H1 (cell line): ENCODE measurements around the gene CTIF. TPM values are rescaled to one million over a fixed set of nuclear protein-coding genes. Genes with fewer than 3 reads are reported as not detected.

Experiments
- CTCF ChIA-PET: fragments of 300-600 bp; sonication (Branson Sonifier 250); formaldehyde crosslinking; loops from one replicate; lab custom pipeline; 2021; ENCODE audit not compliant: partially characterized antibody; lab: Charles Lee
- POLR2A ChIA-PET: fragments of 300-600 bp; sonication (Branson Sonifier 250); formaldehyde crosslinking; loops from one replicate; lab custom pipeline; 2021; ENCODE audit warnings: inconsistent platforms; ENCODE audit not compliant: partially characterized antibody; lab: Charles Lee
- DNase-seq, 2 experiments: peaks; one replicate each; pipeline versions ENCODE4 v3.0.0 to v3.0.0-alpha.2; 2010 to 2022; ENCODE audit warnings: low spot score in 2 of 2, low read depth in 1 of 2, mixed read lengths in 1 of 2
- FAIRE-seq: peaks from 2 replicates; lab custom pipeline; 2011; peaks lifted over from hg19 to GRCh38; lab: Jason Lieb, UNC
- H2AFZ ChIP-seq: 2 replicates; pipeline ENCODE4 v1.8.1; 2012; ENCODE audit warnings: low read length, inconsistent platforms
- H2AK5ac ChIP-seq: 2 replicates; pipeline ENCODE4 v1.6.1; 2013; ENCODE audit warnings: low read depth, low read length
- H2BK120ac ChIP-seq: replicated peaks from 2 replicates; pipeline ENCODE3; 2013; ENCODE audit warnings: low read depth, low read length, inconsistent platforms
- H2BK12ac ChIP-seq: 2 replicates; pipeline ENCODE4 v1.6.1; 2013; ENCODE audit warnings: low read depth, low read length
- H2BK15ac ChIP-seq: 2 replicates; pipeline ENCODE4 v1.6.1; 2013; ENCODE audit warnings: low read length
- H2BK20ac ChIP-seq: 2 replicates; pipeline ENCODE4 v1.6.1; 2013; ENCODE audit warnings: low read length
- H2BK5ac ChIP-seq: 2 replicates; pipeline ENCODE4 v1.6.1; 2013; ENCODE audit warnings: low read depth, low read length
- H3K14ac ChIP-seq: 2 replicates; pipeline ENCODE4 v1.6.1; 2013; ENCODE audit warnings: inconsistent platforms; ENCODE audit not compliant: insufficient read length
- H3K18ac ChIP-seq: 2 replicates; pipeline ENCODE4 v1.6.1; 2013; ENCODE audit warnings: low read length; ENCODE audit errors: extremely low read depth
- H3K23ac ChIP-seq: 2 replicates; pipeline ENCODE4 v1.6.1; 2013; ENCODE audit warnings: inconsistent platforms; ENCODE audit not compliant: insufficient read length
- H3K23me2 ChIP-seq: 2 replicates; pipeline ENCODE4 v1.6.1; 2013; ENCODE audit warnings: low read depth, low read length
- H3K27ac ChIP-seq: 2 replicates; pipeline ENCODE4 v1.6.1; 2011; ENCODE audit warnings: low read depth, low read length, inconsistent platforms
- H3K27me3 ChIP-seq, 4 experiments: replicated peaks in 1 of 4; 1 replicate in 1 of 4; 2 replicates in 3 of 4; pipeline versions ENCODE4 v1.6.1 to v1.8.1; 2011 to 2013; ENCODE audit warnings: low read length in 3 of 4, mild to moderate bottlenecking in 3 of 4, inconsistent platforms in 2 of 4, mixed read lengths in 2 of 4, moderate library complexity in 1 of 4; ENCODE audit not compliant: control insufficient read depth in 3 of 4, insufficient read depth in 3 of 4; ENCODE audit errors: extremely low read depth in 1 of 4
- H3K36me3 ChIP-seq, 4 experiments: 2 replicates each; pipeline versions ENCODE4 v1.6.1 to v1.8.1; 2011 to 2013; ENCODE audit warnings: mild to moderate bottlenecking in 4 of 4, low read length in 3 of 4, moderate library complexity in 2 of 4, control low read depth in 1 of 4, inconsistent platforms in 1 of 4; ENCODE audit not compliant: insufficient read depth in 4 of 4, control insufficient read depth in 2 of 4
- H3K4ac ChIP-seq: replicated peaks from 2 replicates; pipeline ENCODE3; 2013; ENCODE audit warnings: low read length, low read depth, mixed read lengths, inconsistent platforms; ENCODE audit not compliant: insufficient read length
- H3K4me1 ChIP-seq, 4 experiments: replicated peaks in 1 of 4; 1 replicate in 1 of 4; 2 replicates in 3 of 4; pipeline versions ENCODE4 v1.6.1 to v1.8.1; 2011 to 2013; ENCODE audit warnings: low read length in 3 of 4, inconsistent platforms in 2 of 4, mixed read lengths in 1 of 4; ENCODE audit not compliant: insufficient read depth in 4 of 4, control insufficient read depth in 3 of 4
- H3K4me2 ChIP-seq, 2 experiments: 2 replicates each; pipeline versions ENCODE4 v1.6.1 to v1.8.1; 2011 to 2013; ENCODE audit warnings: low read depth in 2 of 2, low read length in 2 of 2, control low read depth in 1 of 2, inconsistent platforms in 1 of 2, mild to moderate bottlenecking in 1 of 2; ENCODE audit not compliant: insufficient read depth in 1 of 2
- H3K4me3 ChIP-seq, 4 experiments: fragments of 200-600, 300-600 bp in 1 of 4; sonication (generic), shearing (Covaris generic), sonication (Bioruptor Twin) in 1 of 4; 2 replicates each; pipeline versions ENCODE4 v1.5.1 to v1.8.1; 2011 to 2016; ENCODE audit warnings: low read length in 4 of 4, low read depth in 3 of 4, control low read depth in 2 of 4, inconsistent platforms in 2 of 4, mild to moderate bottlenecking in 2 of 4, mixed read lengths in 1 of 4, moderate library complexity in 1 of 4; ENCODE audit not compliant: insufficient read depth in 2 of 4; ENCODE audit errors: extremely low read depth in 1 of 4
- H3K56ac ChIP-seq: replicated peaks from 2 replicates; pipeline ENCODE3; 2013; ENCODE audit warnings: low read depth, mild to moderate bottlenecking, mixed read lengths, low read length, inconsistent platforms; ENCODE audit not compliant: insufficient read length
- H3K79me1 ChIP-seq: 2 replicates; pipeline ENCODE4 v1.6.1; 2013; ENCODE audit warnings: low read depth, low read length, control low read depth
- H3K79me2 ChIP-seq, 2 experiments: 2 replicates each; pipeline versions ENCODE4 v1.6.1 to v1.8.1; 2012 to 2013; ENCODE audit warnings: low read length in 2 of 2, mild to moderate bottlenecking in 2 of 2, inconsistent platforms in 1 of 2; ENCODE audit not compliant: insufficient read depth in 2 of 2, control insufficient read depth in 1 of 2
- H3K9ac ChIP-seq, 4 experiments: replicated peaks in 1 of 4; 1 replicate in 1 of 4; 2 replicates in 3 of 4; pipeline versions ENCODE4 v1.6.1 to v1.8.1; 2011 to 2013; ENCODE audit warnings: low read depth in 3 of 4, low read length in 3 of 4, control low read depth in 2 of 4, mild to moderate bottlenecking in 2 of 4, moderate library complexity in 2 of 4, inconsistent platforms in 1 of 4; ENCODE audit errors: extremely low read depth in 1 of 4
- H3K9me3 ChIP-seq, 2 experiments: 2 replicates each; pipeline versions ENCODE4 v1.6.1 to v1.8.1; 2012 to 2013; ENCODE audit warnings: mild to moderate bottlenecking in 2 of 2, moderate library complexity in 2 of 2, control low read depth in 1 of 2, inconsistent platforms in 1 of 2, low read depth in 1 of 2, low read length in 1 of 2, mixed read lengths in 1 of 2; ENCODE audit not compliant: insufficient read depth in 2 of 2
- H4K20me1 ChIP-seq, 2 experiments: replicated peaks in 1 of 2; 2 replicates each; pipeline versions ENCODE3 to v1.8.1; 2011 to 2013; ENCODE audit warnings: inconsistent platforms in 2 of 2, low read length in 2 of 2, mild to moderate bottlenecking in 1 of 2; ENCODE audit not compliant: insufficient read depth in 2 of 2, control insufficient read depth in 1 of 2
- H4K5ac ChIP-seq: 2 replicates; pipeline ENCODE4 v1.6.1; 2013; ENCODE audit warnings: low read length, low read depth, mixed read lengths, inconsistent platforms; ENCODE audit not compliant: insufficient read length
- H4K8ac ChIP-seq: 2 replicates; pipeline ENCODE4 v1.8.0; 2013; ENCODE audit warnings: mild to moderate bottlenecking, moderate library complexity, low read length, inconsistent platforms; ENCODE audit not compliant: insufficient read depth; ENCODE audit errors: extremely low read depth
- H4K91ac ChIP-seq: replicated peaks from 2 replicates; pipeline ENCODE3; 2013; ENCODE audit warnings: low read length, mixed read lengths, inconsistent platforms; ENCODE audit not compliant: insufficient read length
- BCL11A ChIP-seq, 2 experiments: IDR thresholded peaks; one replicate each; pipeline ENCODE4 v1.6.1; 2011; ENCODE audit warnings: low read depth in 2 of 2, low read length in 2 of 2, mild to moderate bottlenecking in 2 of 2
- CEBPB ChIP-seq: IDR thresholded peaks from 2 replicates; pipeline ENCODE4 v1.6.1; 2012; ENCODE audit warnings: low read depth, low read length
- CHD1 ChIP-seq: IDR thresholded peaks from 2 replicates; pipeline ENCODE4 v1.6.1; 2012; ENCODE audit warnings: low read depth, low read length, improper control_type of control experiment
- CTBP2 ChIP-seq: IDR thresholded peaks from 2 replicates; pipeline ENCODE4 v1.7.0; 2011; ENCODE audit warnings: borderline replicate concordance, mild to moderate bottlenecking, moderate library complexity, mixed read lengths, low read length; ENCODE audit not compliant: insufficient read depth, insufficient read length
- GABPA ChIP-seq: IDR thresholded peaks from 2 replicates; pipeline ENCODE4 v1.6.1; 2011; ENCODE audit warnings: mild to moderate bottlenecking, low read length, moderate library complexity, borderline replicate concordance; ENCODE audit not compliant: insufficient read depth
- KDM4A ChIP-seq: IDR thresholded peaks from one replicate; pipeline ENCODE4 v1.7.1; 2012; ENCODE audit warnings: low read depth, mild to moderate bottlenecking, moderate library complexity, low read length, inconsistent platforms; ENCODE audit not compliant: severe bottlenecking
- POLR2AphosphoS5 ChIP-seq: IDR thresholded peaks from 2 replicates; pipeline ENCODE4 v1.6.1; 2011; ENCODE audit warnings: low read depth, low read length
- RBBP5 ChIP-seq: IDR thresholded peaks from 2 replicates; pipeline ENCODE4 v1.7.1; 2012; ENCODE audit warnings: low read depth, mild to moderate bottlenecking, inconsistent platforms, low read length, moderate library complexity, borderline replicate concordance
- RNF2 ChIP-seq: fragments of 200-900, 300-1000 bp; sonication (generic); IDR thresholded peaks from 2 replicates; pipeline ENCODE4 v1.7.1; 2016; ENCODE audit warnings: borderline replicate concordance, low read depth, mild to moderate bottlenecking, antibody characterized with exemption, low read length; ENCODE audit not compliant: poor library complexity, severe bottlenecking; ENCODE audit errors: missing control alignments
- RXRA ChIP-seq: IDR thresholded peaks from 2 replicates; pipeline ENCODE4 v1.6.1; 2011; ENCODE audit warnings: low read depth, mild to moderate bottlenecking, low read length, moderate library complexity; ENCODE audit not compliant: insufficient read depth
- SIRT6 ChIP-seq: IDR thresholded peaks from one replicate; pipeline ENCODE4 v1.7.1; 2012; ENCODE audit warnings: low read length, inconsistent platforms
- SP1 ChIP-seq: IDR thresholded peaks from 2 replicates; pipeline ENCODE4 v1.6.1; 2011; ENCODE audit warnings: low read depth, low read length
- YY1 ChIP-seq: IDR thresholded peaks from 2 replicates; pipeline ENCODE4 v1.6.1; 2011; ENCODE audit warnings: low read depth, mild to moderate bottlenecking, low read length
- ZNF274 ChIP-seq: IDR thresholded peaks from 2 replicates; pipeline ENCODE4 v1.7.0; 2012; ENCODE audit warnings: low read length, borderline replicate concordance; ENCODE audit errors: extremely low read depth
- WGBS, 2 experiments: shearing (Covaris generic) in 1 of 2; methylation state at CpG; one replicate each; pipeline versions ENCODE4 v1.1.6 to v1.1.7; 2013 to 2015; ENCODE audit warnings: low lambda C conversion rate in 2 of 2, mixed read lengths in 2 of 2, inconsistent platforms in 1 of 2, low coverage in 1 of 2, missing lambda C conversion rate in 1 of 2; ENCODE audit not compliant: insufficient replicate concordance in 2 of 2, insufficient coverage in 1 of 2, insufficient read length in 1 of 2; ENCODE audit errors: extremely low coverage in 1 of 2, missing lambda C conversion rate in 1 of 2; 5-methylcytosine and 5-hydroxymethylcytosine counted together
- polyA plus RNA-seq, 7 experiments: library from polyadenylated mRNA; depleted of rRNA in 3 of 7; stranded (reverse) in 5 of 7; unstranded in 2 of 7; fragments of >200 nt in 5 of 7; fragments of 200-250 nt in 2 of 7; gene quantifications; 1 replicate in 5 of 7; 2 replicates in 1 of 7; 4 replicates in 1 of 7; pipeline versions ENCODE4 v1.2.1 to v1.2.3, GENCODE V29; 2011 to 2013; ENCODE audit warnings: missing spikeins in 2 of 7, mixed read lengths in 2 of 7
- total RNA-seq: library from RNA; stranded (reverse); fragmentation: NEBNext Ultra II Directional; extraction: Animal tissue kit (Norgen Biotek cat#: 25700); gene quantifications from 2 replicates; pipeline ENCODE4 v1.2.1, GENCODE V29; 2021

CTIF gene
- total and polyA plus RNA-seq, 2 of the 8 experiments (the other 6 are each of a cell fraction or from before 2014, with no cell fraction given): 9.0 to 17.8 TPM

- Histone ChIP-seq H3K23me2 (no peaks in the 10 kb centered on the region; the same call in 1 of the 2 replicates), H2BK120ac (no peak overlapping the region), H4K5ac (no peak overlapping the region), H3K9ac (no peak overlapping the region), H3K56ac (no peak overlapping the region), H2BK12ac (no peak overlapping the region), H3K23ac (no peak overlapping the region), H3K9me3 (no peaks in the 10 kb centered on the region), H3K14ac (no peak overlapping the region), H4K20me1 (no peaks in the 10 kb centered on the region), H2AFZ (no peak overlapping the region), H3K79me2 (no peaks in the 10 kb centered on the region), H3K4me3 (no peak overlapping the region), H4K91ac (no peak overlapping the region), H3K4ac (no peak overlapping the region), H2BK20ac (no peak overlapping the region), H3K4me2 (no peak overlapping the region), H3K4me1 (peaks cover 0 to 22% (median 15%) of the 10 kb centered on the region in 4 experiments; a peak in 6 of 7 replicates), H3K27me3 (no peaks in the 10 kb centered on the region), H2BK5ac (no peak overlapping the region), H3K18ac (no peak overlapping the region), H3K79me1 (no peaks in the 10 kb centered on the region), H3K36me3 (no peaks in the 10 kb centered on the region), H3K27ac (no peak overlapping the region), H2AK5ac (no peak overlapping the region), H2BK15ac (no peak overlapping the region), H4K8ac (no peak overlapping the region)
- no peak for DNase-seq
- ChIA-PET POLR2A (interaction anchor here (1.6 kb wide), 1 partner anchor 104 kb away, joined by 3 read pairs; no protein-coding TSS in a partner anchor), CTCF (interaction anchor here (0.6 to 1.5 kb wide), 3 partner anchors 11 to 198 kb away, joined by 3 read pairs; no protein-coding TSS in a partner anchor)
- WGBS, 2 experiments: 88% methylated on average over 11 of the region's 11 CpGs; no CpG with 5 or more reads in 1 of the 2 experiments
- no peak for FAIRE-seq
- TF ChIP-seq ZNF274 (no peak), BCL11A (IDR thresholded peaks at IDR 0.05; ENCODE audit: low read depth in 2 of 2, low read length in 2 of 2) (no peak), CTBP2 (no peak), RNF2 (no peak), RBBP5 (no peak), POLR2AphosphoS5 (no peak), CEBPB (no peak), KDM4A (no peak), CHD1 (no peak), SIRT6 (no peak), YY1 (no peak), SP1 (no peak), GABPA (no peak), RXRA (no peak)
These were observed 315.9 kb downstream of the CTIF start for GRCh38 chr18:48854780-48855179.
